ENCODE data around the gene ELL3.

DNA sequence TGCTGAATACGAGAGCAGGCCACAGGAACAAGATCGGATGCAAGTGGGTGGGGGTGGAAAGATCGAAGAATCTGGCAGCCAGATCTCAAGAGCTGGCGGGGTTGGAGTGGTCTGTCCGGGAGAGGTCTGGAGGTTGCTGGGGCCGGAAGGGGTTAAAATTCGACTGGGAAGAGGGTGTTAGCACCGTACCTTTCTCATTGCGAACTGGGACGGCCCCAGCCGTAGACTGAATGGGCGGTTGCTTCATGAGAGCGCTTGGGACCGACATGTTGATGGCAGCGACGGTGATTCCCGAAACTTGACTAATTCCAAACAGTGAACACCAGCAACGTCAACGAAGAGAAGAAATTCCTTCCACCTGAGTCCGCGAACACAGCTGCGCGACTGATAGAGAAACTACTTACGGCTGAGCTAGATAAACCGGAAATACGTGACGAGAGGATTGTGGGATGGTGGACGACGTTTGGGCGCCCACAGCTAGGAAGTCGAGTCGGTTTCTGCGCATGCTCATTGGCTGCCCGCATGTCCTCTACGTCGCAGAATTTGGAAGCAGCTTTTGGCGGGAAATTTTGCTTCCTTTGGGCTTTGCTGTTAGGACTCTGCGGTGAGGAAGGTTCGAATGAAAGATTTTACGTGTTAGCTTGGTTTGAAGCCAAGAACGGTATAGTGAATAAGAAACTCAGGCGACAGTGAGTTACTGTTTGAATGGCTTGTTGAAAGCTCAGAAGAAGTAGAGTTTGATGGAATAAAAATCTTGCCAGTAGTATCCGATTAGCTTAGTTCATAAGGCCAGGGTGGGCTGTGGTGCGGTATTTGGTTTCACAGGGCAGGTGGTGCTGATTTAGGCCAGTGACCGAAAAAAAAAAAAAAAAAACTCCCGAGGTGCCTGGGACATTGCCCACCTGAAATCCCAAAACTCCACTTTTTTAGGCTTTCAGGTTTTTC is 47.8 kb upstream of the ELL3 start, which contains the start of gene MFAP1:
- TF ChIP-seq, protein P1, sequence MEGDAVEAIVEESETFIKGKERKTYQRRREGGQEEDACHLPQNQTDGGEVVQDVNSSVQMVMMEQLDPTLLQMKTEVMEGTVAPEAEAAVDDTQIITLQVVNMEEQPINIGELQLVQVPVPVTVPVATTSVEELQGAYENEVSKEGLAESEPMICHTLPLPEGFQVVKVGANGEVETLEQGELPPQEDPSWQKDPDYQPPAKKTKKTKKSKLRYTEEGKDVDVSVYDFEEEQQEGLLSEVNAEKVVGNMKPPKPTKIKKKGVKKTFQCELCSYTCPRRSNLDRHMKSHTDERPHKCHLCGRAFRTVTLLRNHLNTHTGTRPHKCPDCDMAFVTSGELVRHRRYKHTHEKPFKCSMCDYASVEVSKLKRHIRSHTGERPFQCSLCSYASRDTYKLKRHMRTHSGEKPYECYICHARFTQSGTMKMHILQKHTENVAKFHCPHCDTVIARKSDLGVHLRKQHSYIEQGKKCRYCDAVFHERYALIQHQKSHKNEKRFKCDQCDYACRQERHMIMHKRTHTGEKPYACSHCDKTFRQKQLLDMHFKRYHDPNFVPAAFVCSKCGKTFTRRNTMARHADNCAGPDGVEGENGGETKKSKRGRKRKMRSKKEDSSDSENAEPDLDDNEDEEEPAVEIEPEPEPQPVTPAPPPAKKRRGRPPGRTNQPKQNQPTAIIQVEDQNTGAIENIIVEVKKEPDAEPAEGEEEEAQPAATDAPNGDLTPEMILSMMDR (IDR thresholded peaks at IDR 0.05): no peak
- TF ChIP-seq POLR2A (IDR thresholded peaks at IDR 0.05): no peak
